Erythroblast (primary cell): ENCODE results near the gene AGMO.

Experiments used
- DNase-seq, 2 experiments: peaks; one replicate each; lab custom pipeline; 2025; lab: John Stamatoyannopoulos, UW
- GATA1 ChIP-seq: IDR thresholded peaks from 2 replicates; pipeline ENCODE4 v1.6.1; 2011; ENCODE audit warnings: low read depth, mild to moderate bottlenecking, control low read depth, low read length, moderate library complexity
- POLR2A ChIP-seq: IDR thresholded peaks from 2 replicates; pipeline ENCODE4 v1.6.1; 2011; ENCODE audit warnings: mild to moderate bottlenecking, low read length

AGMO gene

DNA sequence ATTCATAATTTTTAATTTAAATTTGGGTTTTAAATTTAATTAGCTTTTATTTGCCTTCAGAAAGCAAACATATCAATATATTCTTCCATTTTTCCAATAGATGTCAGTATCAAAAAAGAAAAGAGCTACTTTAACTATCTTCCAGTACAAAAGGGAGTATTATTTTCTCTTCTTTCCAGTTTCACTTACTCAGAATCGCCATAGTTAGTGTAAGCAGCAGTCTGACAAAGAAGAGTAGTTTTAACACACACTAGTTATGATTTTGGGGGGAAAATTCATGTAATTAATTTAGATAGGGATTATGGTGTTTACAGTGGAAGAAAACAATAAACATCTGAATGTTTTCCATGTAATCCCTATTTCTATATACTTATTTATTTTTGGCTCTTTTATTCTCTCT, 386.7 kb downstream of the AGMO start:
- DNase-seq, result no peak
- TF ChIP-seq GATA1 (no peak), POLR2A (no peak)

DNA sequence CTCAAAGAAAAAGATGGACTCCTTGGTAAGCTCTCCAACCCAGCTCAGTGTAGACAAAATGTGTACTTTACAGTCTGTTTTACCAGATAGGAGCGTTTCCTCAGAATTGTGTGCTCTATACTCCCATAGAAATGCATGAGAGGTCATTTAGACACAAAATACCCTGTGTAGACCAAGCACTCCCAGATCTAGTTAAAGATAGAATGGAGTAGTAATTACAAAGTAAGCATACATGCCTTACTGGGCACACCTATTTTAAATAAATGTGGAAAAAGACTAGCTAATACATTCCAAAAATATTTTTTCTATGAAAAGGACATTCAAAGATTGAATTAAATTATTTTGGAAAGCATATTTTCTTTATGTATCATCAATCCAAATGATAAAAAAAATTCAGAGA, 387.3 kb downstream of the AGMO start:
- TF ChIP-seq GATA1, result no peak
- no peak for TF ChIP-seq POLR2A
- no peak for DNase-seq

DNA sequence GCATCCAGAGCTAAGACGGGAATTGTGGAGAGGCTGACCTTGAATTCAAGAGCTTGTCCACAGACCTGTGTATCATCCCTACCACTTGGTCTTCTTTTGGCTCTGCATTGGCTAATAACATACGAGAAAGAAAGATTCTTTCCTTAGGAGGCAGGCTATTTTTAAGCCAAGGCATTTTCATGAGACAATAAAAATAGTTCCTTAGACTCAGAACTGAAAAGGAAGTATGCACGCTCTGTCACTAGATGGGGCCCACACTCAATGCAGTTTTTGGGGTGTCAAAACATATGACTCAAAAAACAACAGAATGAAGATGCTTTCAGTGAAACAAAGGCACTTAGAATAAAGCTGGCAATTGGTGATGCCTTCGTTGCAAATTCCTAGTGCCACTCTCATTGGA, 393.3 kb downstream of the AGMO start:
- TF ChIP-seq GATA1 (no peak), POLR2A (no peak)
- no peak for DNase-seq

DNA sequence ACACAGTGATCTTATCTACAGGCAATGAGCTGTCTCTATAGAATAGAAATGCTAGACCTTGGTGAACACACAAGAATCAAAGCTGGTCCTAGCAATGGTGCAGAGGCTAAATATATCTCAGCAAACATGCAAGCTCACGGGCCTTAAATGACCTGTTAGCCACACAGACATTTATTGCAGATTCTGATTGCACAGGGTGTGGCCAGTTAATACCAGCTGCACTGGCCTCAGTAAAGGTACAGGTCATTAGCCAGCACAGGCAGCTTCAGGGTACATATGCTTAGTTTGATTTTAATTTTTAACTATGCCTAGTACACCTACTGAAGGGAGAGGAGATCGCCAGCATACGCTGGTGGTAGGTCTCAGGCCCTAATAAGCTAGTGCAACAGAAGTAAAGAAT, 393.9 kb downstream of the AGMO start:
- no peak for DNase-seq
- TF ChIP-seq GATA1, result no peak
- no peak for TF ChIP-seq POLR2A

DNA sequence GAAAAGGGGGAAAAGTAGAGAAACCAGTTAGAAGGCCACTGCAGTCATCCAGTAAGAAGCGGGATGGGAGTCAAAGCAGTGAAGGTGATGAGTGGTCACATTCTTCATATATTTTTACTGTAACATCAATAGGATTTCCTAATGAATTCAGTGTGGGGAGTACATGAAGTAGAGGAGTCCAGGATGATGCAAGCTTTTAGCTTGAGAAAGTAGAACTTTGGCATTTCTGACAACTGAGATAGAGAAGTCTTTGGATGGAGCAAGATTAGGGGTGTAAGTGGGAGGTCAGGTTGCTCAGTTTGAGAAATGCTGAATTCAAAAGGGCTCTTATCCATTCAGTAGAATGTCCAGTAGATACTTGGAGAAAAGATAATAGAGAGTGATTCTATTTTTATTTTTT, 395.2 kb downstream of the AGMO start:
- no peak for DNase-seq
- TF ChIP-seq POLR2A (no peak), GATA1 (no peak)

DNA sequence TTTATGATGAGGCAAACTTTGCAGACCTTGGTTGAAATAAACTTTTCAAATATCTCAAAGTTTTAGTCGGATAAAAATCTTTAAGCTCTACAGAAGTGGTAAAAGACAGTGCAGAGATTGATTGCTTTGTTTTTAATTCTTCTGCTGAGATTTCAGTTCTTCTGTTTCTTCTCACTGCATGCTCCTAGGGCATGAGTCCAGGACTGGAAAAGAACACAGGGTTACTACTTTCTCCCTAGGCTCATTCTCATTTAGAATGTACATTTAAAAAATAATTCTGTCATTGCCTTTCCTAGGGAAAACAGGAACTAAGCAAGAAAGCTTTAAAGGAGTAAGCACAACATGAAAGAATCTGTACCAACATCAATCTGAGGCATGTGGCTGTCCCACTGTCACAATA, 402.6 kb downstream of the AGMO start:
- TF ChIP-seq GATA1 (no peak), POLR2A (no peak)
- no peak for DNase-seq

DNA sequence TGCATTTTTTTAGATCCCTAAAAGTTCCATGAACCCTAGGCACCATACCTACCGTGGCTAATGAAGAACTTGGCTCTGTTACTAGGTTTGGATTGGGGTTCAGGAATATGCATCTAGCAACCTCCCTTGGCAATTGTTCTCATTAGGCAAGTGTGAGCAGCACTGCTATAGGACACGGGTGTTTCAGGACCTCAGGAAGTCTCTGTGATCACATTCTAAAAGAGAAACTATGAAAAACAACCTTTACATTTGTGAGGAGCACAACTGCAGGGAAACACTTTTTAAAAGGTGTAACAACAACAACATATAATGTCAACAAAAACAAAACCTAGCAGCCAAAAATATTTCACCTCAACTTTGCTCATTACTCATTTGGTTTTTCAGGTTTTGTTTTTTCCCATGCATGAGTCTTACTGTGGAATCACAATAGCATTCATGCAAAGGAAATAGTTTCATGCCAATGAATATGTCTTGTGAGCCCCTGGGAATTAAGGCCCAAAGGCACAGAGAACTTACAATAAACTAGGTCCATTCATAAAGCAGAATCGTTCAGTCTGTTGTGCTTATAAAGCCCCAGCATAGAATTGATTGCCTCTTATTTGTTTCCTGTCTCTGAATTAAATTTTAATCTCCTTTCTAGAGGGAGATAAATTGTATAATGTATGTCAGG, 403.5 kb downstream of the AGMO start:
- TF ChIP-seq GATA1 (no peak), POLR2A (no peak)
- no peak for DNase-seq
